DOHH2 (cell line): ENCODE data around the gene NINJ2.

Experiments
- H3F3A ChIP-seq: fragments of 200-600 bp; sonication (generic), shearing (Covaris generic); 2 replicates; pipeline ENCODE4 v1.6.0; 2016; ENCODE audit warnings: antibody characterized with exemption, mild to moderate bottlenecking; ENCODE audit not compliant: control insufficient read depth, insufficient read depth
- H3K27ac ChIP-seq: fragments of 200-600 bp; sonication (generic); 2 replicates; pipeline ENCODE4 v1.5.1; 2014; ENCODE audit warnings: low read depth, mild to moderate bottlenecking, low read length, moderate library complexity
- H3K27me3 ChIP-seq: fragments of 200-600 bp; sonication (generic); 2 replicates; pipeline ENCODE4 v1.6.1; 2014; ENCODE audit warnings: mild to moderate bottlenecking, low read length, mixed read lengths; ENCODE audit not compliant: control insufficient read depth
- H3K36me3 ChIP-seq: fragments of 200-600 bp; sonication (generic); 2 replicates; pipeline ENCODE4 v1.6.1; 2014; ENCODE audit warnings: mild to moderate bottlenecking, low read length, moderate library complexity, mixed read lengths; ENCODE audit not compliant: control insufficient read depth
- H3K4me1 ChIP-seq: fragments of 200-600 bp; sonication (generic); 2 replicates; pipeline ENCODE4 v1.6.1; 2014; ENCODE audit warnings: mild to moderate bottlenecking, low read length, mixed read lengths; ENCODE audit not compliant: control insufficient read depth
- H3K4me2 ChIP-seq: fragments of 200-600 bp; sonication (generic); 2 replicates; pipeline ENCODE4 v1.6.0; 2014; ENCODE audit warnings: mild to moderate bottlenecking, low read length, moderate library complexity
- H3K4me3 ChIP-seq: fragments of 200-600 bp; sonication (generic); 2 replicates; pipeline ENCODE4 v1.5.1; 2014; ENCODE audit warnings: mild to moderate bottlenecking, low read length, mixed read lengths
- H3K79me2 ChIP-seq: fragments of 200-600 bp; sonication (generic); 2 replicates; pipeline ENCODE4 v1.6.1; 2014; ENCODE audit warnings: mild to moderate bottlenecking, low read length, mixed read lengths; ENCODE audit not compliant: control insufficient read depth
- H3K9me2 ChIP-seq: fragments of 200-600 bp; sonication (generic); replicated peaks from 2 replicates; pipeline ENCODE4 v1.6.1; 2014; ENCODE audit warnings: mild to moderate bottlenecking, low read length, mixed read lengths; ENCODE audit not compliant: control insufficient read depth
- H3K9me3 ChIP-seq: fragments of 200-600 bp; sonication (generic); 2 replicates; pipeline ENCODE4 v1.6.1; 2014; ENCODE audit warnings: antibody characterized with exemption, low read length, mixed read lengths; ENCODE audit not compliant: control insufficient read depth, insufficient read depth
- H4K20me1 ChIP-seq: fragments of 200-600 bp; sonication (generic); 2 replicates; pipeline ENCODE4 v1.6.0; 2014; ENCODE audit warnings: low read depth, mild to moderate bottlenecking, antibody characterized with exemption, low read length, moderate library complexity; ENCODE audit not compliant: control insufficient read depth, insufficient read depth
- CTCF ChIP-seq: fragments of 200-600 bp; sonication (generic); IDR thresholded peaks from one replicate; pipeline ENCODE4 v1.5.1; 2014; ENCODE audit warnings: antibody characterized with exemption, mild to moderate bottlenecking, low read depth, low read length; ENCODE audit not compliant: poor library complexity, severe bottlenecking
- EZH2phosphoT487 ChIP-seq: fragments of 200-600 bp; sonication (generic); IDR thresholded peaks from 2 replicates; pipeline ENCODE4 v1.6.1; 2017; ENCODE audit warnings: borderline replicate concordance, mild to moderate bottlenecking, antibody characterized with exemption, low read length, moderate library complexity, mixed read lengths

The NINJ2 gene

GRCh38 chr12:627863-628741, 35.1 kb downstream of the NINJ2 start:
- Histone ChIP-seq H3K4me1 (peaks cover 40% of the 10 kb centered on the region), H3K27ac (no peak overlapping the region), H3K9me2 (no peaks in the 10 kb centered on the region), H4K20me1 (no peaks in the 10 kb centered on the region), H3K36me3 (no peaks in the 10 kb centered on the region), H3F3A (0 out of 2 replicates have a peak, but pooled peaks cover 13% of the 10 kb centered on the region), H3K27me3 (no peaks in the 10 kb centered on the region), H3K4me2 (peak overlapping the region; percentile 36; the same call in 1 of the 2 replicates), H3K79me2 (no peaks in the 10 kb centered on the region), H3K4me3 (no peak overlapping the region), H3K9me3 (no peaks in the 10 kb centered on the region)
- TF ChIP-seq EZH2phosphoT487 (no peak), CTCF (no peak)

GRCh38 chr12:627285-627684, 36.0 kb downstream of the NINJ2 start:
- Histone ChIP-seq H3K9me3 (no peaks in the 10 kb centered on the region), H3K4me1 (peaks cover 48% of the 10 kb centered on the region), H3K27me3 (no peaks in the 10 kb centered on the region), H3K36me3 (no peaks in the 10 kb centered on the region), H4K20me1 (no peaks in the 10 kb centered on the region), H3K9me2 (no peaks in the 10 kb centered on the region), H3F3A (peaks cover 10% of the 10 kb centered on the region; the same call in 1 of the 2 replicates), H3K79me2 (no peaks in the 10 kb centered on the region), H3K4me3 (no peak overlapping the region), H3K4me2 (peak overlapping the region; percentile 36; the same call in 1 of the 2 replicates), H3K27ac (no peak overlapping the region)
- TF ChIP-seq EZH2phosphoT487 (no peak), CTCF (no peak)

GRCh38 chr12:625998-626397, 37.2 kb downstream of the NINJ2 start:
- no peaks in the 10 kb centered on the region for H3K9me3 ChIP-seq
- no peak overlapping the region for H3K4me3 ChIP-seq
- no peaks in the 10 kb centered on the region for H3K36me3 ChIP-seq
- H3K9me2 ChIP-seq, result no peaks in the 10 kb centered on the region
- H3K27ac ChIP-seq, result no peak overlapping the region
- peaks cover 5% of the 10 kb centered on the region; the same call in 1 of the 2 replicates for H3F3A ChIP-seq
- H3K27me3 ChIP-seq, result no peaks in the 10 kb centered on the region
- H3K4me1 ChIP-seq, result peaks cover 50% of the 10 kb centered on the region
- H4K20me1 ChIP-seq, result no peaks in the 10 kb centered on the region
- H3K79me2 ChIP-seq, result no peaks in the 10 kb centered on the region
- no peak for TF ChIP-seq EZH2phosphoT487
- no peak for TF ChIP-seq CTCF
- no peak overlapping the region for H3K4me2 ChIP-seq
